Keratinocyte (primary cell): ENCODE data around the gene PSMB7. TPM values are rescaled to one million over a fixed set of nuclear protein-coding genes. Genes with fewer than 3 reads are reported as not detected.

Experiments used
- DNase-seq: peaks from one replicate; pipeline ENCODE4 v3.0.0-alpha.2; 2011; ENCODE audit warnings: low read depth, missing footprints, low spot score
- FAIRE-seq: peaks from 2 replicates; lab custom pipeline; 2011; peaks lifted over from hg19 to GRCh38; lab: Jason Lieb, UNC
- H2AFZ ChIP-seq: 2 replicates; pipeline ENCODE4 v1.6.0; 2012; ENCODE audit warnings: low read length, control low read depth, inconsistent platforms; ENCODE audit not compliant: control insufficient read depth
- H3K27ac ChIP-seq: 2 replicates; pipeline ENCODE4 v1.5.1; 2011; ENCODE audit warnings: low read length; ENCODE audit not compliant: control insufficient read depth, insufficient read depth
- H3K27me3 ChIP-seq: 3 replicates; pipeline ENCODE4 v1.6.0; 2011; ENCODE audit warnings: low read length; ENCODE audit not compliant: control insufficient read depth, insufficient read depth; ENCODE audit errors: extremely low read depth
- H3K36me3 ChIP-seq, 2 experiments: 2 replicates in 1 of 2; 3 replicates in 1 of 2; pipeline ENCODE4 v1.5.1; 2011; ENCODE audit warnings: low read length in 2 of 2, mild to moderate bottlenecking in 1 of 2; ENCODE audit not compliant: control insufficient read depth in 2 of 2, insufficient read depth in 2 of 2; ENCODE audit errors: extremely low read depth in 1 of 2
- H3K4me1 ChIP-seq: 3 replicates; pipeline ENCODE4 v1.5.1; 2011; ENCODE audit warnings: low read length; ENCODE audit not compliant: control insufficient read depth, insufficient read depth; ENCODE audit errors: extremely low read depth
- H3K4me2 ChIP-seq: 3 replicates; pipeline ENCODE4 v1.6.0; 2011; ENCODE audit warnings: low read depth, low read length; ENCODE audit not compliant: control insufficient read depth, insufficient read depth; ENCODE audit errors: extremely low read depth
- H3K4me3 ChIP-seq, 3 experiments: fragments of 200-600 bp in 1 of 3; sonication (generic) in 1 of 3; 2 replicates in 2 of 3; 3 replicates in 1 of 3; pipeline ENCODE4 v1.5.1; 2011 to 2016; ENCODE audit warnings: low read length in 3 of 3, mild to moderate bottlenecking in 3 of 3, control low read depth in 2 of 3, inconsistent platforms in 1 of 3, low read depth in 1 of 3, mixed read lengths in 1 of 3, mixed run types in 1 of 3, moderate library complexity in 1 of 3; ENCODE audit not compliant: control insufficient read depth in 2 of 3, insufficient read depth in 2 of 3; ENCODE audit errors: extremely low read depth in 1 of 3
- H3K79me2 ChIP-seq: 2 replicates; pipeline ENCODE4 v1.6.0; 2012; ENCODE audit warnings: low read length; ENCODE audit not compliant: control insufficient read depth, insufficient read depth
- H3K9ac ChIP-seq: 3 replicates; pipeline ENCODE4 v1.6.0; 2011; ENCODE audit warnings: low read length; ENCODE audit not compliant: control insufficient read depth, insufficient read depth; ENCODE audit errors: extremely low read depth
- H3K9me1 ChIP-seq: 3 replicates; pipeline ENCODE4 v1.6.0; 2011; ENCODE audit warnings: low read length; ENCODE audit not compliant: control insufficient read depth, insufficient read depth; ENCODE audit errors: extremely low read depth
- H3K9me3 ChIP-seq: 2 replicates; pipeline ENCODE4 v1.5.1; 2012; ENCODE audit warnings: low read depth, low read length; ENCODE audit not compliant: control insufficient read depth
- H4K20me1 ChIP-seq: 3 replicates; pipeline ENCODE4 v1.6.0; 2011; ENCODE audit warnings: low read length; ENCODE audit not compliant: control insufficient read depth, insufficient read depth; ENCODE audit errors: extremely low read depth
- EZH2 ChIP-seq: IDR thresholded peaks from one replicate; pipeline ENCODE4 v1.6.1; 2012; ENCODE audit warnings: inconsistent platforms, mild to moderate bottlenecking, low read length, moderate library complexity
- dilution Hi-C: fragments of 300-500 bp; cut with MboI; formaldehyde crosslinking; loops from one replicate; pipeline ENCODE4 v1.7.0; 2020; ENCODE audit warnings: low sequenced_read_pairs; ENCODE audit not compliant: extremely low pct_ligation_motif_present
- polyA plus RNA-seq, 5 experiments: library from polyadenylated mRNA; depleted of rRNA in 3 of 5; stranded (reverse) in 3 of 5; stranded (forward) in 1 of 5; unstranded in 1 of 5; fragments of >200 nt; gene quantifications; 1 replicate in 1 of 5; 2 replicates in 3 of 5; 3 replicates in 1 of 5; pipeline versions ENCODE4 v1.2.1 to v1.2.3, GENCODE V29; 2011 to 2012; ENCODE audit warnings: missing spikeins in 2 of 5, low read depth in 1 of 5, low replicate concordance in 1 of 5
- TF ChIP-seq, protein P1 (sequence below), 3 experiments: IDR thresholded peaks in 1 of 3; conservative IDR thresholded peaks in 1 of 3; optimal IDR thresholded peaks in 1 of 3; 2 replicates in 2 of 3; 3 replicates in 1 of 3; pipeline versions ENCODE3 to v1.5.1; 2011; ENCODE audit warnings: low read length in 3 of 3, mild to moderate bottlenecking in 3 of 3, moderate library complexity in 2 of 3, control low read depth in 1 of 3, inconsistent platforms in 1 of 3; ENCODE audit not compliant: insufficient read depth in 2 of 3; ENCODE audit errors: extremely low read depth in 1 of 3

The PSMB7 gene
- polyA plus RNA-seq, 1 donor (not counting 4 experiments of a cell fraction or from before 2014, with no cell fraction given), result 388 TPM

DNA sequence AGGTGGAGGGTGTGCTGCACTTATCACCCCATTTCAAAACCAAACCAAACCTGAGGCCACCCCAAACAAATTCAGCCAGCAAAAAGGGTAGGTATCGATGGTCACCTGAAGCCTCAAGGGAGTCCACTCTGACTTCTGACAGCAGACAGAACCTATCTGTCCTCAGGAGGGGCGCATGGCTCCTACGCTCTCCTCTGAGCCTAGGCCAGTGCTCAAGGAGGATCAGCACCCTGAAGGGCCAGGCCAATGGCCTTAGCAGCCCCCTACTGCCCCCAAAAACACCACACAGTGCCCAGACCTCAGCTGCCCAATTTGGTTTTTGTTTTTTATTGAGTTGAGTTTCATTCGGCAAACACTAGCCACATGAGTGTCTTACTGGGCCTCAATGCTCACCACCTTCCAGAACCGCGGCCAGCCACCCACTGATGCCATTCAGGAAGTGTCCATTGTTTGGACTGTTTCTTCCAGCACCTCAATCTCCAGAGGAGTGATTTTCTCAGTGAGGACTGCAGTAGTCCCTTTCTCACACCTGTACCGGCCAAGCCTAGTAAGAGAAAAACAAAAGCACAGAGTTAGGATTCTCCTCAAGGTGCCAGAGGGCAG lies 62.0 kb downstream of the PSMB7 start:
- TF ChIP-seq, protein P1, sequence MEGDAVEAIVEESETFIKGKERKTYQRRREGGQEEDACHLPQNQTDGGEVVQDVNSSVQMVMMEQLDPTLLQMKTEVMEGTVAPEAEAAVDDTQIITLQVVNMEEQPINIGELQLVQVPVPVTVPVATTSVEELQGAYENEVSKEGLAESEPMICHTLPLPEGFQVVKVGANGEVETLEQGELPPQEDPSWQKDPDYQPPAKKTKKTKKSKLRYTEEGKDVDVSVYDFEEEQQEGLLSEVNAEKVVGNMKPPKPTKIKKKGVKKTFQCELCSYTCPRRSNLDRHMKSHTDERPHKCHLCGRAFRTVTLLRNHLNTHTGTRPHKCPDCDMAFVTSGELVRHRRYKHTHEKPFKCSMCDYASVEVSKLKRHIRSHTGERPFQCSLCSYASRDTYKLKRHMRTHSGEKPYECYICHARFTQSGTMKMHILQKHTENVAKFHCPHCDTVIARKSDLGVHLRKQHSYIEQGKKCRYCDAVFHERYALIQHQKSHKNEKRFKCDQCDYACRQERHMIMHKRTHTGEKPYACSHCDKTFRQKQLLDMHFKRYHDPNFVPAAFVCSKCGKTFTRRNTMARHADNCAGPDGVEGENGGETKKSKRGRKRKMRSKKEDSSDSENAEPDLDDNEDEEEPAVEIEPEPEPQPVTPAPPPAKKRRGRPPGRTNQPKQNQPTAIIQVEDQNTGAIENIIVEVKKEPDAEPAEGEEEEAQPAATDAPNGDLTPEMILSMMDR (optimal IDR thresholded peaks at IDR 0.05 in 1 of 3, IDR thresholded peaks at IDR 0.05 in 1 of 3, conservative IDR thresholded peaks at IDR 0.05 in 1 of 3; ENCODE audit: extremely low read depth in 1 of 3, insufficient read depth in 2 of 3, low read length in 3 of 3), result no peak
- TF ChIP-seq EZH2, result no peak
- peaks cover 2% of the 10 kb centered on the region for H3K9me1 ChIP-seq
- no peaks in the 10 kb centered on the region for H3K9me3 ChIP-seq
- peaks cover 20% of the 10 kb centered on the region for H4K20me1 ChIP-seq
- no peak overlapping the region for H2AFZ ChIP-seq
- dilution Hi-C loops, result no loop called here
- H3K27me3 ChIP-seq, result no peaks in the 10 kb centered on the region
- H3K9ac ChIP-seq, result no peak overlapping the region
- peaks cover 51 to 61% of the 10 kb centered on the region in 2 experiments for H3K36me3 ChIP-seq
- H3K27ac ChIP-seq, result no peak overlapping the region
- no peak overlapping the region for H3K4me2 ChIP-seq
- no peak overlapping the region for H3K4me3 ChIP-seq
- no peaks in the 10 kb centered on the region for H3K4me1 ChIP-seq
- peaks cover 33% of the 10 kb centered on the region for H3K79me2 ChIP-seq
- DNase-seq, result no peak
- FAIRE-seq, result no peak

DNA sequence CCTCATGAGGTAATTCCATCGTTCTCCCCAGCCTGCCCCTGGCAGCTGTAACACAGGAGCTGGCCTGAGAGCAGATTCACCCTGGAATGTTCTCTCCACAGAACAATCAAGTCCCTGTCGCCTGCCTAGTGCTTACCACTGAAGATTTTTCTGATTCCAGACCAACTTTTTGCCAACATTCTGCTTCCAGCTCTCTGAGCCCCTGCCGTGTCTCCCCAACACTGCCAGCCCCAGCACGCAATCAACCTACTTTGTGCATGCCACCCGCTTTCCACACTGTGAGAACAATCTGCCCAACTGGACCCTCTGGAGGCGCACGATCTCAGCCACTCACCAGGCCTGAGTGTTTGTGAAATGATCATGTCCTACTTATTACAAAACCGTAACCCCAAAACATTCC lies 62.6 kb downstream of the PSMB7 start:
- H4K20me1 ChIP-seq, result peaks cover 18% of the 10 kb centered on the region
- FAIRE-seq, result no peak

More for the DNA sequence above, 62.6 kb downstream of the PSMB7 start:
- Histone ChIP-seq H3K27me3 (no peaks in the 10 kb centered on the region), H3K9ac (no peak overlapping the region), H3K4me3 (no peak overlapping the region), H3K36me3 (peaks cover 57 to 64% of the 10 kb centered on the region in 2 experiments), H3K27ac (no peak overlapping the region), H3K4me2 (no peak overlapping the region), H2AFZ (no peak overlapping the region), H3K9me1 (peaks cover 2% of the 10 kb centered on the region), H3K79me2 (peaks cover 27% of the 10 kb centered on the region), H3K9me3 (no peaks in the 10 kb centered on the region), H3K4me1 (no peaks in the 10 kb centered on the region)
- DNase-seq, result no peak
- TF ChIP-seq, protein P1 (optimal IDR thresholded peaks at IDR 0.05 in 1 of 3, IDR thresholded peaks at IDR 0.05 in 1 of 3, conservative IDR thresholded peaks at IDR 0.05 in 1 of 3; ENCODE audit: extremely low read depth in 1 of 3, insufficient read depth in 2 of 3, low read length in 3 of 3), result no peak
- dilution Hi-C loops, result no loop called here
